ENCODE results near the gene MRPL58.

DNA sequence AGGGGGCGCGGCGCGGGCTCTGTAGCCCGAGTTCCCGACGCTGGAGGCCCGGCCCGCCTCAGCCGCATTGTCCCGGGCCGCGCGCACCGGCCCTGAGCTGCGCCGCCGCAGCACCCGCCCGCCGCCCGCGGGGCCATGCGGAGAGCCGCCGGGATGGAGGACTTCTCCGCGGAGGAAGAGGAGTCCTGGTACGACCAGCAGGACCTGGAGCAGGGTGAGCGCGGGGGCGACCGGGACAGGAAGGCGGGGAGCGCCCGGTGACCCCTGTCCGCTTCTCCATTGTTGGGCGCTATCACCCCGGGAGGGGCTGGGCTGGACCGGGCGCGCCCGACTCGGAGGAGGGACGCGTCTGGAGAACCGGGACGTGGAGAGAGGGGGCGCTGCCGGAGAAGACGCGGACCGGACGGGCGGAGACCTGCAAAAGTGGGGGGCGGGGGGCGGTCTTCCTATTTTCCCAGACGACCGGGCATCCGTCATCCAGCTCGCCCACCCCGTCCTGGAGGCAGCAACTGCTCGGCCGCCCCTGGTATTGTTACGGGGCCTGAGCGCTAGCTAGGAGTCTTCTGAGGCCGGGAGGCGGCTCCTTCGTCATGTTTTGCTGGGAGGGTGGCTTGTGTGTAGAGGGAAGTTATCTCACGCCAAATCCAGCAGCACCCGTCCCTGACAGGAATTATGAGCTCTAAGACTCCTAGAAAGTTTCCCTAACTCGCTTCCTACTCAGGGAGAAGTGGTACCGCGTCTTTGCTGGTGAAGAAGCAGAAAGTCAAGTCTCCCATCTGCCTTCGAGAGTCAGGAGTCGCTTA lies 24.4 kb upstream of the MRPL58 start:
- TF ChIP-seq, protein P1, sequence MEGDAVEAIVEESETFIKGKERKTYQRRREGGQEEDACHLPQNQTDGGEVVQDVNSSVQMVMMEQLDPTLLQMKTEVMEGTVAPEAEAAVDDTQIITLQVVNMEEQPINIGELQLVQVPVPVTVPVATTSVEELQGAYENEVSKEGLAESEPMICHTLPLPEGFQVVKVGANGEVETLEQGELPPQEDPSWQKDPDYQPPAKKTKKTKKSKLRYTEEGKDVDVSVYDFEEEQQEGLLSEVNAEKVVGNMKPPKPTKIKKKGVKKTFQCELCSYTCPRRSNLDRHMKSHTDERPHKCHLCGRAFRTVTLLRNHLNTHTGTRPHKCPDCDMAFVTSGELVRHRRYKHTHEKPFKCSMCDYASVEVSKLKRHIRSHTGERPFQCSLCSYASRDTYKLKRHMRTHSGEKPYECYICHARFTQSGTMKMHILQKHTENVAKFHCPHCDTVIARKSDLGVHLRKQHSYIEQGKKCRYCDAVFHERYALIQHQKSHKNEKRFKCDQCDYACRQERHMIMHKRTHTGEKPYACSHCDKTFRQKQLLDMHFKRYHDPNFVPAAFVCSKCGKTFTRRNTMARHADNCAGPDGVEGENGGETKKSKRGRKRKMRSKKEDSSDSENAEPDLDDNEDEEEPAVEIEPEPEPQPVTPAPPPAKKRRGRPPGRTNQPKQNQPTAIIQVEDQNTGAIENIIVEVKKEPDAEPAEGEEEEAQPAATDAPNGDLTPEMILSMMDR (tag by site-specific recombination; IDR thresholded peaks at IDR 0.05), result peak; percentile 86
- TF ChIP-seq ZNF274 (IDR thresholded peaks at IDR 0.05; ENCODE audit: low read length), result no peak
- no peak for TF ChIP-seq ZNF274 (tag by site-specific recombination; IDR thresholded peaks at IDR 0.05; ENCODE audit: borderline replicate concordance)
- TF ChIP-seq, protein P2, sequence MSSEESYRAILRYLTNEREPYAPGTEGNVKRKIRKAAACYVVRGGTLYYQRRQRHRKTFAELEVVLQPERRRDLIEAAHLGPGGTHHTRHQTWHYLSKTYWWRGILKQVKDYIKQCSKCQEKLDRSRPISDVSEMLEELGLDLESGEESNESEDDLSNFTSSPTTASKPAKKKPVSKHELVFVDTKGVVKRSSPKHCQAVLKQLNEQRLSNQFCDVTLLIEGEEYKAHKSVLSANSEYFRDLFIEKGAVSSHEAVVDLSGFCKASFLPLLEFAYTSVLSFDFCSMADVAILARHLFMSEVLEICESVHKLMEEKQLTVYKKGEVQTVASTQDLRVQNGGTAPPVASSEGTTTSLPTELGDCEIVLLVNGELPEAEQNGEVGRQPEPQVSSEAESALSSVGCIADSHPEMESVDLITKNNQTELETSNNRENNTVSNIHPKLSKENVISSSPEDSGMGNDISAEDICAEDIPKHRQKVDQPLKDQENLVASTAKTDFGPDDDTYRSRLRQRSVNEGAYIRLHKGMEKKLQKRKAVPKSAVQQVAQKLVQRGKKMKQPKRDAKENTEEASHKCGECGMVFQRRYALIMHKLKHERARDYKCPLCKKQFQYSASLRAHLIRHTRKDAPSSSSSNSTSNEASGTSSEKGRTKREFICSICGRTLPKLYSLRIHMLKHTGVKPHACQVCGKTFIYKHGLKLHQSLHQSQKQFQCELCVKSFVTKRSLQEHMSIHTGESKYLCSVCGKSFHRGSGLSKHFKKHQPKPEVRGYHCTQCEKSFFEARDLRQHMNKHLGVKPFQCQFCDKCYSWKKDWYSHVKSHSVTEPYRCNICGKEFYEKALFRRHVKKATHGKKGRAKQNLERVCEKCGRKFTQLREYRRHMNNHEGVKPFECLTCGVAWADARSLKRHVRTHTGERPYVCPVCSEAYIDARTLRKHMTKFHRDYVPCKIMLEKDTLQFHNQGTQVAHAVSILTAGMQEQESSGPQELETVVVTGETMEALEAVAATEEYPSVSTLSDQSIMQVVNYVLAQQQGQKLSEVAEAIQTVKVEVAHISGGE (tag by site-specific recombination; conservative IDR thresholded peaks at IDR 0.05; ENCODE audit: low read depth), result peak; percentile 51
- no peak for TF ChIP-seq INSM2 (tag by site-specific recombination; IDR thresholded peaks at IDR 0.05)
- TF ChIP-seq, protein P3, sequence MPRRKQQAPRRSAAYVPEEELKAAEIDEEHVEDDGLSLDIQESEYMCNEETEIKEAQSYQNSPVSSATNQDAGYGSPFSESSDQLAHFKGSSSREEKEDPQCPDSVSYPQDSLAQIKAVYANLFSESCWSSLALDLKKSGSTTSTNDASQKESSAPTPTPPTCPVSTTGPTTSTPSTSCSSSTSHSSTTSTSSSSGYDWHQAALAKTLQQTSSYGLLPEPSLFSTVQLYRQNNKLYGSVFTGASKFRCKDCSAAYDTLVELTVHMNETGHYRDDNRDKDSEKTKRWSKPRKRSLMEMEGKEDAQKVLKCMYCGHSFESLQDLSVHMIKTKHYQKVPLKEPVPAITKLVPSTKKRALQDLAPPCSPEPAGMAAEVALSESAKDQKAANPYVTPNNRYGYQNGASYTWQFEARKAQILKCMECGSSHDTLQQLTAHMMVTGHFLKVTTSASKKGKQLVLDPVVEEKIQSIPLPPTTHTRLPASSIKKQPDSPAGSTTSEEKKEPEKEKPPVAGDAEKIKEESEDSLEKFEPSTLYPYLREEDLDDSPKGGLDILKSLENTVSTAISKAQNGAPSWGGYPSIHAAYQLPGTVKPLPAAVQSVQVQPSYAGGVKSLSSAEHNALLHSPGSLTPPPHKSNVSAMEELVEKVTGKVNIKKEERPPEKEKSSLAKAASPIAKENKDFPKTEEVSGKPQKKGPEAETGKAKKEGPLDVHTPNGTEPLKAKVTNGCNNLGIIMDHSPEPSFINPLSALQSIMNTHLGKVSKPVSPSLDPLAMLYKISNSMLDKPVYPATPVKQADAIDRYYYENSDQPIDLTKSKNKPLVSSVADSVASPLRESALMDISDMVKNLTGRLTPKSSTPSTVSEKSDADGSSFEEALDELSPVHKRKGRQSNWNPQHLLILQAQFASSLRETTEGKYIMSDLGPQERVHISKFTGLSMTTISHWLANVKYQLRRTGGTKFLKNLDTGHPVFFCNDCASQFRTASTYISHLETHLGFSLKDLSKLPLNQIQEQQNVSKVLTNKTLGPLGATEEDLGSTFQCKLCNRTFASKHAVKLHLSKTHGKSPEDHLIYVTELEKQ (tag by site-specific recombination; IDR thresholded peaks at IDR 0.05; ENCODE audit: borderline replicate concordance), result no peak
- no peak for TF ChIP-seq ZNF174 (tag by site-specific recombination; IDR thresholded peaks at IDR 0.05)
- no peak for TF ChIP-seq HOXA7 (CRISPR knock-in tag; IDR thresholded peaks at IDR 0.05; ENCODE audit: borderline replicate concordance)
- TF ChIP-seq, protein P4, sequence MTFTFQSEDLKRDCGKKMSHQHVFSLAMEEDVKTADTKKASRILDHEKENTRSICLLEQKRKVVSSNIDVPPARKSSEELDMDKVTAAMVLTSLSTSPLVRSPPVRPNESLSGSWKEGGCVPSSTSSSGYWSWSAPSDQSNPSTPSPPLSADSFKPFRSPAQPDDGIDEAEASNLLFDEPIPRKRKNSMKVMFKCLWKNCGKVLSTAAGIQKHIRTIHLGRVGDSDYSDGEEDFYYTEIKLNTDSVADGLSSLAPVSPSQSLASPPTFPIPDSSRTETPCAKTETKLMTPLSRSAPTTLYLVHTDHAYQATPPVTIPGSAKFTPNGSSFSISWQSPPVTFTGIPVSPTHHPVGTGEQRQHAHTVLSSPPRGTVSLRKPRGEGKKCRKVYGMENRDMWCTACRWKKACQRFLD (tag by site-specific recombination; IDR thresholded peaks at IDR 0.05), result no peak
- TF ChIP-seq ZNF24 (tag by site-specific recombination; IDR thresholded peaks at IDR 0.05), result no peak
- 0 out of 2 replicates have a peak, but pooled peaks have one; percentile 32 for TF ChIP-seq WT1 (tag by site-specific recombination; IDR thresholded peaks at IDR 0.05)
- no peak for TF ChIP-seq ZNF830 (tag by site-specific recombination; IDR thresholded peaks at IDR 0.05; ENCODE audit: low read depth)
